ENCODE data around the gene PRPSAP1.
"Not testable (repeated sequence)": the region's sequence is repeated elsewhere in the genome, so short reads cannot be mapped to it uniquely, and the experiment has no call there.

PRPSAP1 gene

DNA sequence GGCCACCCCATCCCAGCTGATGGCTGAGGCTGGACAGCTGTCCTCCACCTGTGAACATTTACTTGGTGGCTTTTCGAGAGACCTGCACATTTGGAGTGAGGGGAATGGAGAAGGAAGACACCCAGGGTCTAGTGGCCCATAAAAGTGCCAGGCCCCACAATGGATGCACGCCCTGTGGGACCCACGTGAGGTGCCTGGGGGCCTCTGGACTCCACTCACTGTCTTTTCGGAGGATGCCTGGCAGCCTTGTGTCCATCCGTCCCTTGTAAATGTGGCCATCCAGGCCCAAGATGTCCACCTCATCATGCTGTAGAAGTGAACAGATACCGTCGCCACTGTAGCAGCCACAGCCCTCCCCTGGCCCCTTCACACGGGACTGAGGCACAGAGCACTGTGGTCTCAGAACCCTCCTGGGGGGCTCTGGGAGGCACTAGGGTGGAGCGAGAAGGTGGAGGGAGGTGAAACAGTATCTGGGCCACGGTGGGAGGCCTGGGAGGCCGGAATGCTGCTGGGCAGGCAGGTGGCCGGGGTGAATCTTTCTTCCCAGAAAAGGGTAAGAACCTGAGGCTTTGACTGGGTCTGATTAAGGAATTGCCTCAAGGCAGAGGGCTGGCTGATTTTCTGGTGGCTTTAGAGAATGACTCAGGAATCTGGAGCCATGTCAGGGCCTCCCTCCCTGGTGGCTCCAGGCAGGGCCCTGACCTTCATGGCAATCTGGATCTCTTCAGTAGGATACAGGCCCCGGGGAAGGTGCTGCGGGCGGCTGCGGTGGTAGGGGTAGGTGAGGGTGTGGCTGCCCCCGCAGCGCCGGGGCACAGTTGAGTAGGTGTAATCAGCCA is 77.0 kb downstream of the PRPSAP1 start:
- DNase-seq, result no peak

DNA sequence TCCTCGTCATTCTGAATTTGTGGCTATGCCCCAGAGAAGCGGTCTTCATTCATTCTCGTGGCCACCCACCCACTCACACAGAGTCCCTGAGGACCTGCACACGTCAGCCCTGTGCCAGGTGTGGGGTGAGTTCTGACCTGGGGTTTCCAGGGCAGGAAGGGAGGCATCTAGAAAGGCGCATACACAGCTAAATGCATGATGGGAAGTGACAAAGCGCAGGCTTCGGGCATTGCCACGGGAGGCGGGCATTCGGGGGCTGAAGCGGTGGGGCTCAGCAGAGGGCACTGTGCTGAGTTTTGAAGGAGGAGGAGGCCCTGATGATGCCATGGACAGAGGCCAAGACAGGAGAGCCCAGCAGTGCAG is 77.7 kb downstream of the PRPSAP1 start:
- DNase-seq, result no peak

DNA sequence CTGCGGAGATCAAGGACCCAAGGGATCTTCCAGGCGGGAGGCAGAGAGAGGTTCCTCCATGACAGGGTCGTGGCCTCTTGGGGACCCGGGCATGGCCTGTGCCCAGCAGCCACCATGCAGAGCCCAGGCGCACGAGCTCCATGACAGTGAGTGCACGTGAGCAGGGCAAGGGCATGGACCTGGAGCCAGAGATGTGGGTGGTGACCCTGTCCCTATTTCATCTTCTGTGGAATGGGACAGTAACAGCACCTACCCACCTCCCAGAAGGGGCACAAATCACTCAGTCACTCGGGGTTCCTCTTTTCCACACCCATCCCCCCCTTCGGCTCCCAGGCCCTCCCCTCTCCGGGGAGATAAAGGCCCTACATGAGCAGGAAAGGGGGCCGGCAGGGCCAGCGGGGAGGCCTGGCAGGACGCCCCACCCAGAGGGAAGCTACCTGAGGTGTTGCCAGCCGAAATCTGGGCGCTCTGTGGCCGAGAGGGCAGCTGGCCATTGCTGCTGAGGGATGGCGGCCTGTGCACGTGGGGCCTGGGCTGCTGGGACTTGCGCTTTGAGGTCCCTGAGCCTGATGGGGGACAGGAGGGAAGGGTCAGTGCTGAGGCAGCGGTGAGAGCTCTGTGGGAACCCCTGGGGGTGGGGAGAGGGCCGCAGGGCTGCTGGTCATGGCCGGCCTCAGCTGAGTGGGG is 78.2 kb downstream of the PRPSAP1 start:
- no peak for DNase-seq

DNA sequence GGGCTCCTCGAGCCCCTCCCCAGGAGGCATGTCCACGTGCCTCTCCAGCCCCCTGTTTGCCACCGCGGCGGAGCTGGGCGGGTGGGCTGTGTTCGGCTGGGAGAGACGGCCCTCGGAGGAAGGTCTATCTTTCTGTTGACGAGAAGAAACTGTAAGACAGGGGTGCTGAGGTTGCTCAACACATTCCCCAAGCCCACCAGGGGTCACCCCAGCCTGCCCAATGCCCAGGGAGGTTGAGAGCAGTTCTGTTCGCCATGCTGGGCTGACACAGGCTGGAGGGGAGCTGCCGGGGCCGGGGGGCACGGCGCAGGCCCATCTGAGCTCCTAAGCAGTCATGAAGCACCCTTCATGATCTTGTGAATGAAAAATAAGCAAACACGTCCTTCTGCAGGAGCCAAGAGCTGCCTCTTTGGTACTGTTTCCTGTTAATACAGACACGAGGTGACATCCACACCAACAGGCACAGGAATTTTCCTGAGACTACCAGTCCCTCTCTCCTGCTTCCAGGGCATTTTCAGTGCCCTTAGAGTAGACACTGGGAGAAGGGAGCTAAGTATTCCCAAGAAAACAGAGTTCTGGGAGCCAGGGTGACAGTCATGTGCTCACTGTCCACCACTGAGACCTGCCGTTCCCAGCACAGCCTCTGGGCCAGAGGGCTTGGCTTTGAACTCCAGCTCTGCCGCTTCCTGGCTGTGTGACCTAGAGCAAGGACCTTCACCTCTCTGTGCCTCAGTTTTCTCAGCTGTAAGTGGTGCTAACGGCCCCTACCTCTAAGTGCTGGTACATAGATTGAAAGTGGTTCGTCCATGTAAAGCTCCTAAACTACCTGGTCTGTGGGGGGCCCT is 79.4 kb downstream of the PRPSAP1 start:
- DNase-seq, result no peak

DNA sequence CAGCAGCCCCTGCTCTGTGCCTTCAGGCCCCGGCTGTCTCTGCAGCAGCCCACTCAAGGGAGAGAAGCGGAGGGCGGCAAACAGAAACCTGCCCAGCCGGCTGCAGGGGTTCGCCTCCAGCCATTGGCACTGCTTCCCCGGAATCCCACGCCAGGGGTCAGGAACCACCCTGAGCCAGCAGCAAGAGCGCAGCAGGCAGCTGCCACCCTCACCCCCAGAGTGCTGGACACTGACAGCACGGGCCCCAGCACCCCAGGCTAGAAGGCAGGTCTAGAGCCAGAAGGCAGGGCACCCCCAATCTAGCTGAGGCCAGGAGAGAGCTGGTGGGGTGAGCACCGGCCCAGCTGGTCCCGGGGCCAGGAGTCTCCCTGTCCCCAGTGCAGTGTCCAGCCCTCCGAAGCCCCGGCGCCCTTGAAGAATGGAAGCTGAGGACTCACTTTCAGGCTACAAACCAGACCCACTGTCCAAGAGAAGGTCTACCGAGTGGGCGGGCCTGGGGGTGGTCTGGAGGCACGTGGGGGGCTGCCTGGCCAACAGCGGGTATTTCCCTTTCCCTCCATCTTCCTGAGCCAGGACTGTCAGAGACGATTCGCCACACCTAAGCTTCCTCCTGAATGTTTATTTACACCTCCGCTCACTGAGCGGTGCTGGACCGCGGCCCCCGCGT is 80.1 kb downstream of the PRPSAP1 start:
- no peak for DNase-seq

DNA sequence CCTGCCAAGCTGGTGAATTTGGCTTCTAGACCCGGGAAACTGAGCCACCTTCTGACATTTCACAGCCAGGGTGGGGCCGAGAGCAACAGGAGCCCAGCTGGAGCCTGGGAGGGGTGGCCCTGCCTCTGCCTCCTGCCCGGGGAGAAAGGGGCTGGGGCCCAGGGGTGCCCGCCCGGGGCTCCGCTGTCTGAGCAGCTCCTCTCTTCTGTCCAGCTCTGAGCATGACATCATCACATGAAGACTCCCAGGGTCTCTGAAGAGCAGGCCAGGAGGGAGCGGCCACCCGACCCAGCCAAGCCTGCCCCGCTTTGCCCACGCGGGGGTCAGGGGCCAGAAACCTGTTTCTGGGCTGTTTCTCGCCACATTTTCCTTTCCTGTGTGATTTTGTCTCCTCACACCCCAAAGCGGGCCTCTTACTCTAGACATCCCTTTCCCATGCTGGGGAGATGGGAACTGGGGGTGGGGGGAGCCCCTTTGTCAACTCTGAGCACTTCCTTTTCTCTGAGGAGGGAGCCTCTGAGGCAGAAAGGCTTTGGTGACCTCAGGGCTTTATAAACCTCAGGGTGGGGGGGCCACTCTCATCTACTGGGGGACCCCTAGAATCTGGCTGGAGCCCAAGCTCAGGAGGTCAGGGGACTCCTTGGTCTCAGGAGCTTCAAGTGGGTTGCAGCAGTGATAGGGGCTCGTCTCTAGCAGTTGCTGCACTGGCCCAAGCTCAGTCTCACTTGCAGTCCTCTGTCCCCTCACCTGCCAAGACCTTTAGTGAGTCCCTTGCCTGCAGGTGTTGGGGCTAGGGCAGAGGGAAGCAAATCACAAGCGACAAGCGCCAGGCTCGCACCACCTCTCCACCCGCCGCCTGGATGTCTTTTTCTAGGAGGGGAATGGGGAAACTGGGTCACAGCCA is 80.9 kb downstream of the PRPSAP1 start:
- DNase-seq, result no peak

DNA sequence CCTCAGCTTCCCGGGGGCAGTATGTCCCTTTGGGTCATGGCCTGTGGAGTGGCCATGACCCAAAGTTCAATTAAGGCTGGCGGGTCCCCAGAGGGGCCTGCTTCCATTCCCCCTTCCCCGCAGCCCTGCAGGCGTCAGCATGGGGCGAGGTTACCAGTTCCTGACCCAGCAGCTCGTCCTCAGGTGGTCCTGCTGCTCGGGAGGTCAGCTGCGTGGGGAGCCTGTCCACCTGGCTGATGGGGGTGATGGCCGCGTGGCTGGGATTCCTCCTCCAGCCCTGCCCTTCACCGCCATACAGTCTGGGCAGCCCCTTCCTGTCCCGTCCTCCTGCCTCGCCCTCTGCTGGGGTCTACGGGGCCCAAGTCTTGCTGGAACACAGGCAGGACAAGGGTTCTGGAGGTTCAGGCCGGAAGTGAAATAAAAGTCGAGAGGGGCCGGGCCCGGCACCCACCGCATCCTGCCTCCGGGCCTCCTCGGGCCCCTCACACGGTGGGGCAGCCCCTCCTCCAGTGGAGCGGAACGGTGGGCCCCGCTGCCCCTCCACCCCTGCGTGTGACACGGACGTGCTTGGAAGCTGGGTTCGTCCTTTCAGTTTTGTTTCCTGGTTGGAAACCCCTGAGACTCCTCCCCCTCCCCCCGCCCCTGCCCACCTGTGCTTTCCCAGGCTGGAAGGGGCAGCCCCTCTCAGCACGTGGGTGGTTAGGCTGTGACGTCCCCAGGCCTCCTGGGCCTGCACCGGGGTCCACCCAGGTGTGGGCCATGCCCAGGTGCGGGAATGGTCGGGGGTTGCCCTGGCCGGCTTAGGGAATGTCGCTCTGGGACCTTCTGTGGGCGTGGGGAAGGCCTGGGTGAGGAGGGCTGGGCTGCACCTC is 81.8 kb downstream of the PRPSAP1 start:
- DNase-seq, result no peak

DNA sequence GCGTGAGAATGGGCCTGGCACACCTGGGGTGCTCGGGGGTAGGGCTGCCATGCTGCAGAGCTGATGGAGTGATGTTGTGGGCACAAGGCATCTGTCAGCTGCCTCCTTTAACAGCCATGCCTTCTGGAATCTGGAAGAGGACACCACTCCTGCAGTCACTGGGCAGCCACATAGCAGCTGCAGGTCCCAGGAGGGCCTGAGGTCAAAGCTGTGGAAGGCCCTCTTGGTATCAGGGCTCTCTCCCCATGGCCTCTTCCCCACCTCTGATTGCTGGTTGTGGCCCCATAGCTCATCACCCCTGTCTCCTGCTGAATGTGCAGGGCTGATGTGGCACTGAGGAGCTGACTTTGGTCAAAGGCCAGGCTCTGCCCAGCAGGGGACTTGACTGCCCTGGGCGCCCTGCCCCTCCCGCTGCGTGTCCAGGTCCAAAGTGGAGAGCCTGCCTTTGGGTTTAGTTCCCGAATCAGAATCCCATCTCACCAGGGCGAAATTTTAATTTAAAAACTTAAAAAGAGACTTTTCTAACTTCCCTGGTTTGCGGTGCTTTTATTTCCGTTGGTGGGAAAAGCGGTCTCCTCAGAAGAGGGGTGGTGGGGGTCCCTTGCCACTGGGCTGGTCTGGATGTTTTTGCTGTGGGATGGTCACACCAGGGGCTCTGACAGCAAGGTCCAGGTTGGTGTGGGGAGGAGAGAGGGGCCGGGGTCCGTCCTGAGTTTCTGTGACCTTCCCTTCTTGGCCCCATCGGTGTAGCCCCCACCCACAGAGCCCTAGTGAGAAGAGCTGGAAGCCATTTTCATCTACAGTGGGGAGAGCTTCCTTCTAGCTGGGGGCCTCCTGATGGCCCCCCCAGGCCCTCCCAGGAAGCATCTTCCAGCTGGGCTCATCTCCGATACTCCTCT is 82.7 kb downstream of the PRPSAP1 start:
- DNase-seq, result no peak

DNA sequence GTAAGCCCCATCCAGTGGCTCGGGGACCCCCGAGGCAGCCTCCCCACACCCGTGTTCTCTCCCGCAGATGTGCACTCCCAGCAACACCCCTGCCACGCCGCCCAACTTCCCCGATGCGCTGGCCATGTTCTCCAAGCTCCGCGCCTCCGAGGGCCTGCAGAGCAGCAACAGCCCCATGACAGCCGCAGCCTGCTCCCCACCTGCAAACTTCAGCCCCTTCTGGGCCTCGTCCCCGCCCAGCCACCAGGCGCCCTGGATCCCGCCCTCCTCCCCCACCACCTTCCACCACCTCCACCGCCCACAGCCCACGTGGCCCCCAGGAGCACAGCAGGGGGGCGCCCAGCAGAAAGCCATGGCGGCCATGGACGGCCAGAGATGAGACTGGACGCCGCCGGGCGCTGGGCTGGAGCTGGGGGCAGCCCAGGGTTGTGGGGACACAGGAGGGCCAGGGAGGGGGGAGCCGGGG is 83.6 kb downstream of the PRPSAP1 start:
- DNase-seq, result no peak

DNA sequence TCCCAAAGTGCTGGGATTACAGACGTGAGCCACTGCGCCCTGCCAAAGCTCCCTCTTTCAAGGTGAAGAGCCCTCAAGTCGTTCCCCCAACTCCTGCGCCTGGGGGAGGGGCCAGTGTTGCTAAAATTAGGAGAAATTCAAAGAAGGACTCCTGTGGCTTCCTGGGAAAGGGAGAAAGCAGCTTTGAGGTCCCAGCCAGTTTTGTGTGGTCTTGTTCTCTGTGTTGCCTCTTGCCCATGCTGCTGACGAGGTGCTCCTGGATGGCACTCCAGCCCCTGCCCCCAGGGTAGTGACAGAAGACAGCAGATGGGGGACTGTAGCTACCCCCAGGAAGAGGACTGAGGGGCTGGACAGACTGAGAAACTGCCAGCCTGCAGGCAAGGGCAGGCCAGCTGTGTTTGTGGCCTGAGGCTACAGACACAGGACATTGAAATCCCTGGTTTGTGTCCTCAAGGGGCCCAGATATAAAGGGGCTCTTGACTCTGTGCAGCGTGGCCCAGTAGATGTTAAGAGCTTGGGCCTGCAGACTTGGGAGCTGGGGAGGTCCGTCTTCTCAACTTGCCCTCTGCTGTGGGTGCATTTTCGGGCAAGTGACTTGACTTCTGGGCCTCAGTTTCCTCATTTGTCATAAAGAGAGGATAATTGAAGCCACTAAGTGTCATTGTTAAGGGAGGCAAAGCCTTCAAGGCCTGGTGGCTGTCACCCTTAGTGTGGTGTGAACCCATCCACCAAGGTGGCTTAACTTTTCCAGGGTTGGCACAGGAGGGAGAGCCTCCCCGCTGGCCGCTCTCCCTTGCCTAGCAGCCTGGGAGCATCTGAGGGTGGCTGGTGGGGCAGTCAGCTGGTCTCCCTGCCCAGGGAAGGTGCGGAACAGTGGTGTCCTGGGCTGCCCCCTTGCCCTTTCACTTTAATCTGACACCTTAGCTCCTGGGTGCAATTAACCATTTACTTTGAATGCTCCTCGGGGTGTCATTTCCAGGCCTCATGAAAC is 84.4 kb downstream of the PRPSAP1 start:
- no peak for DNase-seq

DNA sequence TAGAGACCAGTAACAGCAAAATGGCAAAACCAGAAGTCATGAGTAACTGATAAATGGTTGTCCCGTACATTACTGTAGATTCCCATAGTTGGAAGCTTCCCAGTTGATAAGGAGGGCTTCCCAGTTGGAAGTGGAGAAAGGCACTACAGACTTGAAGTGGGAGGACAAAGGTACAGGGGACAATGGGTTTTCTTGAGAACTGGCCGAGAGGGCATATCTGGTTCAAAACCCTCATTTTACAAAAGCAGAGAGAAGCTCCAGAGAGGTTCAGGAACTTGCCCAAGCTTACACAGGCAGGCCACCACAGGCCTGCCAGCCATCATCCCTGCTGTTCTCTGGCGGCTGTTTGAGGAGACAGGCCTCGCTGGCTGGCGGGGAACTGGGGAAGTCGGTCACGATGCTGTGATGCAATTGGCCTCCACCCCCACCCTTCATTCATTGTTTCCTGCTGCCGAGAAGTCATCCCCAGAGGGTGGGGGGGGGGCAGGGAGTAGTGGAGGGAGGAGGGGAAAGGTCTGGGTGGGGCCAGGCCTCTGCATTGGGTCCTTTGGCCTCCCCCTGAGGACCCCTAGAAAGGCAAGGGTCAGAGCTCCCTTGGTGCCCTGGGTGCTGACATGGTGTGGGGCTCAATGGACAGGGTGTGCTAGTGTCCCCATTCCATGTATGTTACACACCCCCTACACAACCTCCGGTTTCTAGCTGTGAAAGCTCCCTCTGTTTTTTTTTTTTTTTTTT is 85.5 kb downstream of the PRPSAP1 start:
- DNase-seq, result peak; percentile 46

DNA sequence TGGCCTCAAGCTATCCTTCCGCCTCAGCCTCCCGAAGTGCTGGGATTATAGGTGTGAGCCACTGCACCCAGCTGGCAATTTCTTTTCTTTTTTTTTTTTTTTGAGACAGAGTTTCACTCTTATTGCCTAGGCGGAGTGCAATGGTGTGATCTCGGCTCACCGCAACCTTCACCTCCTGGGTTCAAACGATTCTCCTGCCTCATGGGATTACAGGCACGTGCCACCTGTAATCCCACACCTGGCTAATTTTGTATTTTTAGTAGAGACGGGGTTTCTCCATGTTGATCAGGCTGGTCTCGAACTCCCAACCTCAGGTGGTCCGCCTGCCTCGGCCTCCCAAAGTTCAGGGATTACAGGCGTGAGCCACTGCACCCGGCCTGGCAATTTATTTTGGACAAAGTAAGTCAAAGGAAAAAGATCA is 86.1 kb downstream of the PRPSAP1 start:
- DNase-seq, result not testable (repeated sequence)

DNA sequence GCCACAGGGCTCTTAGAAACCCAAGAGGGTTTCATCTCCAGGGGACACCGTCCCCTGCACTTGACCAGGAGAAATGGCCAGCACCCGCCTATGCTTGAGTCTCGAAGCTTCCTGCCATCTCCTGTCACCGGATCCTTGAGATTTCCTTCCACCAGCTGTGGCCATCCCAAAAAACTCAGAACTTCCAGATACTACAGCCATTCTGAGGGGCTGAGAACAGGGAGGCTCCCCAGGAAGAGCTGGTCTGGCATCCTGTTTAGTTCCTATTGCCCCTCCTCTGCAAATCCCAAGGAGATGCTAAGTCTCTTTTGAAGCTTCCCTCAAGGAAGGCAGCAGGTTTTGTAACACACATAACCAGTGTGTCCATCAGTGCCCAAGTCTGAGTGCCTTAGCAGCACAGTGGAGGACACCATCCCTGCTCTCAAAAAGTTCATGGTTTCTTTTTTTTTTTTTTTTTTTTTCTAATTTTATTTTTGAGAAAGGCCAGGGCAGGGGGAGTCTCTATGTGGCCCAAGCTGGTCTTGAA is 86.6 kb downstream of the PRPSAP1 start:
- DNase-seq, result no peak

DNA sequence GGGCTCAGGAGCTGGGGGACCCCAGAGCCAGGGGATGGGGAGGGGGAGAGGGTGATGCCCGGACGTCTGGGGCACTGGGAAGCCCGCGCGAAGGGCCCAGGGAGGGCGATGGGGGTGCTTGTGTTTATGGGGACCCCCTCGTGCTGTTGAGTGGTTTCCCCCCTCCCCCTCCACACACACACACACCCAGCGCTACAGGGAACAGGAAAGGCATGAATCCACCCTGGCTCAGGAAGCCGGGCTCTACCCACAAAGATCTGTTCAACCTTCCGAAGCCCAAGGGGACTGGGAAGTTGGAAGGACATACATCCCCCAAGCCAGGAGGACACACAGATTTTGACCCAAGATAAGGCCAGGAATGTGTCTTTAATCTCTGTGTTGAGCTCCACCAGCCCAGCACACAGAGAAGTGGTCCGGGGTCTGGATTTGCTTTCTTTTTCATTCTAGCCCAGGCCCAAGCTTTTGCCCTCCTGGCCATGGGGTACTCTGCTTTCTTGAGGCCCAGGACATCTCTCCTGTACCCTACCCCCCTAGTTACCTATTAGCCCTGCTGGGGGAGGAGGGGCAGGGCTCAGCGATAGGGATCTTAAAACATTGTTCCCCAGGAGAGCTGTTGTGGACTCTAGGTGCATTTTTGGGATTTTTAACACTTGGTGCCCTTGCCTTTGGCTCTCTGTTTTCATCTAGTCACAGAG is 87.3 kb downstream of the PRPSAP1 start:
- no peak for DNase-seq

DNA sequence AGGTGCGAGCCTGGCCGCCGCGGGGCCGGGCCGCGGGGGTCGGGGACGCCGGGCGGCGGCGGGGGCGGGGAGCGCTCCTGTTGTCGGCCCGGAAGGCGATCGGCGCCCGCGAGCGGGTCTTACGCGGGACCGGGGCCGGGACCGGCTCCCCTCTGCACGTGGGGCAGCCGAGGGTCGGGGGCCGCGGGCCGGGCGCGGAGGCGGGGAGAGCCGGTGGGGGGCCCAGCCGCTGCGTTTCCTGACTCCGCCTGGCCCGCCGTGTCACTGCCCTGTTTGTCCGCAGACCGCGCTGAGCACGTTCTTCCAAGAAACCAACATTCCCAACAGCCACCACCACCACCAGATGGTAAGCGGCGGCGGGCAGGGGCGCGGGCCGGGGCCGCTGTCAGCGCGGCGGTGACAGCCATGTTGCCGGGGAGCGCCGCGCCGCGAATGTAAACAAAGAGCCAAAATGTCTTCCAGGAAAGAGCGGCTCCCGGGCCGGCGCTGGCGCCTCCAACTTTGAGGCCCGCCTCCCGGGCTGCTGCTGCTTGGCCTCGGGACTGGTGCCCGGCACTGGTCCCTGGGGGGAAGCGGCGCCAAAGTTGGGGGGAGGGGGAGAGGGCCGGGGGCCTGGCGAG is 88.0 kb downstream of the PRPSAP1 start:
- DNase-seq, result no peak
